K562 (cell line): ENCODE data around the gene CDCP2.

Experiments used
- FOSL1 ChIP-seq: fragments of 200-800 bp; sonication (Bioruptor generic); conservative IDR thresholded peaks from 2 replicates; pipeline ENCODE4 v1.6.1; 2016; ENCODE audit warnings: missing genetic modification characterization, missing compliant biosample characterization
- NR2F6 ChIP-seq: fragments of 450-650 bp; formaldehyde crosslinking; IDR thresholded peaks from 2 replicates; pipeline ENCODE4 v1.4.0; 2020; ENCODE audit warnings: mild to moderate bottlenecking
- NRF1 ChIP-seq, 2 experiments: fragments of 450-650 bp; IDR thresholded peaks in 1 of 2; conservative IDR thresholded peaks in 1 of 2; 2 replicates each; pipeline ENCODE4 v1.6.1; 2014; ENCODE audit warnings: mild to moderate bottlenecking in 2 of 2
- TBP ChIP-seq: optimal IDR thresholded peaks from 2 replicates; pipeline ENCODE3; 2011; ENCODE audit warnings: low read depth, low read length, improper control_type of control experiment
- YY1 ChIP-seq, 3 experiments: IDR thresholded peaks; 2 replicates each; pipeline ENCODE4 v1.6.1; 2011; ENCODE audit warnings: low read length in 2 of 3, mild to moderate bottlenecking in 2 of 3, moderate library complexity in 2 of 3, borderline replicate concordance in 1 of 3, control low read depth in 1 of 3, low read depth in 1 of 3; ENCODE audit not compliant: insufficient read depth in 3 of 3, insufficient replicate concordance in 2 of 3, control insufficient read depth in 1 of 3, insufficient read length in 1 of 3; ENCODE audit errors: extremely low read depth in 1 of 3
- TF ChIP-seq, protein P1 (sequence below): fragments of 450-650 bp; IDR thresholded peaks from 2 replicates; pipeline ENCODE4 v1.6.1; 2016; ENCODE audit warnings: low read depth
- TF ChIP-seq, protein P2 (sequence below), 3 experiments: IDR thresholded peaks in 2 of 3; conservative IDR thresholded peaks in 1 of 3; 2 replicates each; pipeline ENCODE4 v1.5.1; 2011 to 2012; ENCODE audit warnings: low read length in 3 of 3, mild to moderate bottlenecking in 3 of 3, control low read depth in 2 of 3, improper control_type of control experiment in 1 of 3, inconsistent platforms in 1 of 3, low read depth in 1 of 3, mixed read lengths in 1 of 3, moderate library complexity in 1 of 3; ENCODE audit not compliant: insufficient read depth in 2 of 3
- TF ChIP-seq, protein P3 (sequence below): fragments of 250-450 bp; sonication (Bioruptor Pico); IDR thresholded peaks from 2 replicates; pipeline ENCODE4 v1.5.1; 2021; ENCODE audit warnings: mild to moderate bottlenecking
- TF ChIP-seq, protein P4 (sequence below): fragments of 450-650 bp; IDR thresholded peaks from 2 replicates; pipeline ENCODE4 v1.6.1; 2016

DNA sequence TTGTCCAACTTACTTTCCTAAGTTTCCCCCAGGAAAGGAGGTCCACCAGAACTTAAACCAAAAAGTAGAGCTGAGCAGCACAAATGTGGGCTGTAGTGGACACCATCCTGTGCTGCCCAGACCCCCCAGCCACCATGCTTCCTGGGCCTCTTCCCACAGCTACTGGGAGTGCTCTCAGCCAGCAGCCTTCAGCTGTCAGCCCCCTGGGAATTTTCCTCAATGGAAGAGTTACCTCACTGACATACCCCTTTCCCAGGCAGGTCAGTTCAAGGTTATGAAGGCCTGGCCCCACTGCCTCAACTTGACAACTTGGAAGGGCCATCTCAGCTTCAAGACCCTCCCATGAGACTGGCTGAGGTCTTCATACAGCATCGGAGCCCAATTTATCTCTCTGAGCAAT is 47.7 kb downstream of the CDCP2 start:
- TF ChIP-seq, protein P1, sequence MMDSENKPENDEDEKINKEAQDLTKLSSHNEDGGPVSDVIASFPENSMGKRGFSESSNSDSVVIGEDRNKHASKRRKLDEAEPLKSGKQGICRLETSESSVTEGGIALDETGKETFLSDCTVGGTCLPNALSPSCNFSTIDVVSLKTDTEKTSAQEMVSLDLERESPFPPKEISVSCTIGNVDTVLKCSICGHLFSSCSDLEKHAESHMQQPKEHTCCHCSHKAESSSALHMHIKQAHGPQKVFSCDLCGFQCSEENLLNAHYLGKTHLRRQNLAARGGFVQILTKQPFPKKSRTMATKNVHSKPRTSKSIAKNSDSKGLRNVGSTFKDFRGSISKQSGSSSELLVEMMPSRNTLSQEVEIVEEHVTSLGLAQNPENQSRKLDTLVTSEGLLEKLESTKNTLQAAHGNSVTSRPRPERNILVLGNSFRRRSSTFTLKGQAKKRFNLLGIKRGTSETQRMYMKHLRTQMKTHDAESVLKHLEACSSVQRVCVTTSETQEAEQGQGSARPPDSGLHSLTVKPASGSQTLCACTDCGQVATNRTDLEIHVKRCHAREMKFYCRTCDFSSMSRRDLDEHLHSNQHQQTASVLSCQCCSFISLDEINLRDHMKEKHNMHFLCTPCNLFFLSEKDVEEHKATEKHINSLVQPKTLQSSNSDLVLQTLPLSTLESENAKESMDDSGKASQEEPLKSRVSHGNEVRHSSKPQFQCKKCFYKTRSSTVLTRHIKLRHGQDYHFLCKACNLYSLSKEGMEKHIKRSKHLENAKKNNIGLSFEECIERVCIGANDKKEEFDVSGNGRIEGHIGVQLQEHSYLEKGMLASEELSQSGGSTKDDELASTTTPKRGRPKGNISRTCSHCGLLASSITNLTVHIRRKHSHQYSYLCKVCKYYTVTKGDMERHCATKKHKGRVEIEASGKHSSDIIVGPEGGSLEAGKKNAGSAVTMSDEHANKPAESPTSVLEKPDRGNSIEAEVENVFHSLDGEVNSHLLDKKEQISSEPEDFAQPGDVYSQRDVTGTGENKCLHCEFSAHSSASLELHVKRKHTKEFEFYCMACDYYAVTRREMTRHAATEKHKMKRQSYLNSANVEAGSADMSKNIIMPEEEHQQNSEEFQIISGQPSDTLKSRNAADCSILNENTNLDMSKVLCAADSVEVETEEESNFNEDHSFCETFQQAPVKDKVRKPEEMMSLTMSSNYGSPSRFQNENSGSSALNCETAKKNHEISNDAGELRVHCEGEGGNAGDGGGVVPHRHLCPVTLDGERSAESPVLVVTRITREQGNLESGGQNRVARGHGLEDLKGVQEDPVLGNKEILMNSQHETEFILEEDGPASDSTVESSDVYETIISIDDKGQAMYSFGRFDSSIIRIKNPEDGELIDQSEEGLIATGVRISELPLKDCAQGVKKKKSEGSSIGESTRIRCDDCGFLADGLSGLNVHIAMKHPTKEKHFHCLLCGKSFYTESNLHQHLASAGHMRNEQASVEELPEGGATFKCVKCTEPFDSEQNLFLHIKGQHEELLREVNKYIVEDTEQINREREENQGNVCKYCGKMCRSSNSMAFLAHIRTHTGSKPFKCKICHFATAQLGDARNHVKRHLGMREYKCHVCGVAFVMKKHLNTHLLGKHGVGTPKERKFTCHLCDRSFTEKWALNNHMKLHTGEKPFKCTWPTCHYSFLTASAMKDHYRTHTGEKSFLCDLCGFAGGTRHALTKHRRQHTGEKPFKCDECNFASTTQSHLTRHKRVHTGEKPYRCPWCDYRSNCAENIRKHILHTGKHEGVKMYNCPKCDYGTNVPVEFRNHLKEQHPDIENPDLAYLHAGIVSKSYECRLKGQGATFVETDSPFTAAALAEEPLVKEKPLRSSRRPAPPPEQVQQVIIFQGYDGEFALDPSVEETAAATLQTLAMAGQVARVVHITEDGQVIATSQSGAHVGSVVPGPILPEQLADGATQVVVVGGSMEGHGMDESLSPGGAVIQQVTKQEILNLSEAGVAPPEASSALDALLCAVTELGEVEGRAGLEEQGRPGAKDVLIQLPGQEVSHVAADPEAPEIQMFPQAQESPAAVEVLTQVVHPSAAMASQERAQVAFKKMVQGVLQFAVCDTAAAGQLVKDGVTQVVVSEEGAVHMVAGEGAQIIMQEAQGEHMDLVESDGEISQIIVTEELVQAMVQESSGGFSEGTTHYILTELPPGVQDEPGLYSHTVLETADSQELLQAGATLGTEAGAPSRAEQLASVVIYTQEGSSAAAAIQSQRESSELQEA = no peak
- TF ChIP-seq YY1 (IDR thresholded peaks at IDR 0.05; ENCODE audit: borderline replicate concordance in 1 of 3, control insufficient read depth in 1 of 3, extremely low read depth in 1 of 3, insufficient read depth in 3 of 3, insufficient read length in 1 of 3, insufficient replicate concordance in 2 of 3, low read depth in 1 of 3, low read length in 2 of 3) (no peak), FOSL1 (no peak), NR2F6 (CRISPR knock-in tag) (no peak), TBP (no peak), NRF1 (conservative IDR thresholded peaks at IDR 0.05 in 1 of 2, IDR thresholded peaks at IDR 0.05 in 1 of 2) (no peak)
- TF ChIP-seq, protein P2, sequence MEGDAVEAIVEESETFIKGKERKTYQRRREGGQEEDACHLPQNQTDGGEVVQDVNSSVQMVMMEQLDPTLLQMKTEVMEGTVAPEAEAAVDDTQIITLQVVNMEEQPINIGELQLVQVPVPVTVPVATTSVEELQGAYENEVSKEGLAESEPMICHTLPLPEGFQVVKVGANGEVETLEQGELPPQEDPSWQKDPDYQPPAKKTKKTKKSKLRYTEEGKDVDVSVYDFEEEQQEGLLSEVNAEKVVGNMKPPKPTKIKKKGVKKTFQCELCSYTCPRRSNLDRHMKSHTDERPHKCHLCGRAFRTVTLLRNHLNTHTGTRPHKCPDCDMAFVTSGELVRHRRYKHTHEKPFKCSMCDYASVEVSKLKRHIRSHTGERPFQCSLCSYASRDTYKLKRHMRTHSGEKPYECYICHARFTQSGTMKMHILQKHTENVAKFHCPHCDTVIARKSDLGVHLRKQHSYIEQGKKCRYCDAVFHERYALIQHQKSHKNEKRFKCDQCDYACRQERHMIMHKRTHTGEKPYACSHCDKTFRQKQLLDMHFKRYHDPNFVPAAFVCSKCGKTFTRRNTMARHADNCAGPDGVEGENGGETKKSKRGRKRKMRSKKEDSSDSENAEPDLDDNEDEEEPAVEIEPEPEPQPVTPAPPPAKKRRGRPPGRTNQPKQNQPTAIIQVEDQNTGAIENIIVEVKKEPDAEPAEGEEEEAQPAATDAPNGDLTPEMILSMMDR (IDR thresholded peaks at IDR 0.05 in 2 of 3, conservative IDR thresholded peaks at IDR 0.05 in 1 of 3; ENCODE audit: insufficient read depth in 2 of 3, low read depth in 1 of 3, low read length in 3 of 3) = no peak
- TF ChIP-seq, protein P3, sequence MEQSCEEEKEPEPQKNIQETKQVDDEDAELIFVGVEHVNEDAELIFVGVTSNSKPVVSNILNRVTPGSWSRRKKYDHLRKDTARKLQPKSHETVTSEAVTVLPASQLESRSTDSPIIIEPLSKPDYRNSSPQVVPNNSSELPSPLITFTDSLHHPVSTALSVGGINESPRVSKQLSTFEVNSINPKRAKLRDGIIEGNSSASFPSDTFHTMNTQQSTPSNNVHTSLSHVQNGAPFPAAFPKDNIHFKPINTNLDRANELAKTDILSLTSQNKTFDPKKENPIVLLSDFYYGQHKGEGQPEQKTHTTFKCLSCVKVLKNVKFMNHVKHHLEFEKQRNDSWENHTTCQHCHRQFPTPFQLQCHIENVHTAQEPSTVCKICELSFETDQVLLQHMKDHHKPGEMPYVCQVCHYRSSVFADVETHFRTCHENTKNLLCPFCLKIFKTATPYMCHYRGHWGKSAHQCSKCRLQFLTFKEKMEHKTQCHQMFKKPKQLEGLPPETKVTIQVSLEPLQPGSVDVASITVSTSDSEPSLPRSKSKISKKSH (CRISPR knock-in tag) = no peak
- TF ChIP-seq, protein P4, sequence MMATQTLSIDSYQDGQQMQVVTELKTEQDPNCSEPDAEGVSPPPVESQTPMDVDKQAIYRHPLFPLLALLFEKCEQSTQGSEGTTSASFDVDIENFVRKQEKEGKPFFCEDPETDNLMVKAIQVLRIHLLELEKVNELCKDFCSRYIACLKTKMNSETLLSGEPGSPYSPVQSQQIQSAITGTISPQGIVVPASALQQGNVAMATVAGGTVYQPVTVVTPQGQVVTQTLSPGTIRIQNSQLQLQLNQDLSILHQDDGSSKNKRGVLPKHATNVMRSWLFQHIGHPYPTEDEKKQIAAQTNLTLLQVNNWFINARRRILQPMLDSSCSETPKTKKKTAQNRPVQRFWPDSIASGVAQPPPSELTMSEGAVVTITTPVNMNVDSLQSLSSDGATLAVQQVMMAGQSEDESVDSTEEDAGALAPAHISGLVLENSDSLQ = no peak
